GM18519 (cell line): Measurements from ENCODE around the gene IQSEC3.
"Not testable (repeated sequence)": the region's sequence is repeated elsewhere in the genome, so short reads cannot be mapped to it uniquely, and the experiment has no call there.

Experiments
- ATAC-seq: cut with Tn5 transposase; IDR thresholded peaks from one replicate; pipeline ENCODE4 v1.9.1; 2021; ENCODE audit warnings: mild to moderate bottlenecking, moderate library complexity; ENCODE audit not compliant: unreplicated experiment, low FRiP score

Gene IQSEC3

GRCh38 chr12:51962-52361, 14.6 kb upstream of the IQSEC3 start:
- ATAC-seq: not testable (repeated sequence)

DNA sequence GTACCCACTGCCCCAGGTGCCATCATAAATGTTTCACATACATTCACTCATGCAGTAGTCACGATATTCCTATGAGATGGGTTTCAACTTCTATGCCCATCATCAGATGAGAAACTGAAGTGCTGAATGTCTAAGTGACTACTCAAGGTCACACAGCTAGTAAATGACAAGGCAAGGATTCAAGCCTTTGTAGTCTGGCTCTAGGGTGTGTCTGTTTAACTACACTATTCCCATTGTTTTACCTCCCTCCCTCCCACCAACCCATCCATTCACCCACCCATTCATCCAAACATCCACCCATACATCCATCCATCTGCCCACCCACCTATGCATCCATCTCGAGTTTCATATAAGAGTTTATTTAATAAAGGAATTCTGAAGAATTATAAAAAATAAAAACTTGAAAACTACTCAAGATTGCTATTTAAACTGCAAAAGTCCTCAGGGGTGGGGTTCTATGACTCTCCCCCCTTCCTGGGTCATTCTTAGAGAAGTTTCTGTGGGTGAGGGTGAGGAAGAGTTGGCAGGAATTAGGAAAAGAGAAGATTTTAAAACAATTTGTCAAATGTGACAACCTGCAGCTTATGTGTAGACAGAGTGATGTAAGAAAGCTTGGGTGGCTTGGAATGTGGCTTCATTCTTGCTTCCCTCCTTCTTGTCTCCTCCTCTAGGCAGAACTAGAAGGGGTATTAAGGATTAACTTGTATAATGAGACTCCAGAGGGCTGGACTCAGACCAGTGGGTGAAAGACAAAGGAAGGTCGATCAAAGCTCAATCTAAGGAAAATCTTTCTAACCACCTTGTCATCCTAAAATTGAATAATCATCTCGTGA, 13.4 kb upstream of the IQSEC3 start:
- ATAC-seq: not testable (repeated sequence)

DNA sequence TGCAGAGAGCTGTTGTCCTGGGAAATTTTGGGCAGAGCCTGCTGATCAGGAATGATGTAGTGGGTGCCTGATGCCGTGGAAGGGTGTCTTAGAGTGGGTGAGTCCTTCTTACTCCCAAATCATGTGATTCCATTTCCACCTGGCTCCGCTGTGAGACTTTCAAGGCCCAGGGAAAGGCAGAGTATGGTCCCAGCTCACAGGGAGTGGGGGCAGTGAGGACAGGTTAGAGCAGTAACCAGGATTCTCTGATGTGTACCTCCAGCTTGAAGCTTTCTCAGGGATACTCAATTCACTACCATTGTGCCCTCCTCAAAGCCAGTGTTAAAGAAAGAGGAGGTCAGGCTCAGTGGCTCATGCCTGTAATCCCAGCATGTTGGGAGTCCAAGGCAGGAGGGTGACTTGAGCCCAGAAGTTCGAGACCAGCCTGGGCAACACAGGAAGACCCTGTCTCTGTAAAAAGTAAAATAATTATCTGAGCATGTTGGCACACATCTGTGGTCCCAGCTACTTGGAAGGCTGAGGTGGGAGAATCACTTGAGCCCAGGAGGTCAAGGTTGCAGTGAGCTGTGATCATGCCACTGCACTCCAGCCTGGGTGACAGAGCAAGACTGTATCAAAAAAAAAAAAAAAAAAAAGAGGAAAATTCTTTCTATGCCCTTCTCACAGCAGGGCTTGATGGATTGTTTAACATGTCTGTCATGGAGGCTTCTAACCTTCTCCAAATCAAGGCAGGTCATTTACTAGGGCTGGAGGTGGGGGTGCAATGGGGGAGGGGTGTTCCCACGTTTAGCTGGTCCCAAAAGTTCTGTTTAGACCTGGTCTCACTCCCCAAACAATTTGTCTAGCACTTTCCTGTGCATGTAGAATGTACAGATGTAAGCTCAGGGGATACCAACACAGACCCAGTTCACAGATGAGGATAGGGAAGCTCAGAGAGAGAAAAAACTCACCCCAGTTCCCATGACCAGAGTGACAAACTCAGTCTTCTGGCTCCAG, 12.5 kb upstream of the IQSEC3 start:
- no peak for ATAC-seq

- ATAC-seq: no peak
These were observed 11.6 kb upstream of the IQSEC3 start for GRCh38 chr12:54750-55535.

- no peak for ATAC-seq
These were observed 9.8 kb upstream of the IQSEC3 start for GRCh38 chr12:56683-57346.

GRCh38 chr12:57539-57938, 9.0 kb upstream of the IQSEC3 start:
- ATAC-seq: no peak

DNA sequence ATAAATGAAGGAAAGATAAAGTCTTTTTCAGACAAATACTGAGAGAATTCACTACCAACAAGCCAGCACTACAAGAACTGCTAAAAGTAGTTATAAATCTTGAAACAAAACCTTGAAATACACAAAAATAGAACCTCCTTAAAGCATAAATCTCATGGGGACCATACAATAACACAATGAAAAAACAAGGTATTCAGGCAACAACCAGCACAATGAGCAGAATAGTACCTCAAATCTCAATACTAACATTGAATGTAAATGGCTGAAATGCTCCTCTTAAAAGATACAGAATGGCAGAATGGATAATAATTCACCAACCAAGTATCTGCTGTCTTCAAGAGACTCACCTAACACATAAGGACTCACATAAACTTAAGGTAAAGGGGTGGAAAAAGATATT, 7.7 kb upstream of the IQSEC3 start:
- no peak for ATAC-seq

GRCh38 chr12:61845-62244, 4.7 kb upstream of the IQSEC3 start:
- ATAC-seq: not testable (repeated sequence)

DNA sequence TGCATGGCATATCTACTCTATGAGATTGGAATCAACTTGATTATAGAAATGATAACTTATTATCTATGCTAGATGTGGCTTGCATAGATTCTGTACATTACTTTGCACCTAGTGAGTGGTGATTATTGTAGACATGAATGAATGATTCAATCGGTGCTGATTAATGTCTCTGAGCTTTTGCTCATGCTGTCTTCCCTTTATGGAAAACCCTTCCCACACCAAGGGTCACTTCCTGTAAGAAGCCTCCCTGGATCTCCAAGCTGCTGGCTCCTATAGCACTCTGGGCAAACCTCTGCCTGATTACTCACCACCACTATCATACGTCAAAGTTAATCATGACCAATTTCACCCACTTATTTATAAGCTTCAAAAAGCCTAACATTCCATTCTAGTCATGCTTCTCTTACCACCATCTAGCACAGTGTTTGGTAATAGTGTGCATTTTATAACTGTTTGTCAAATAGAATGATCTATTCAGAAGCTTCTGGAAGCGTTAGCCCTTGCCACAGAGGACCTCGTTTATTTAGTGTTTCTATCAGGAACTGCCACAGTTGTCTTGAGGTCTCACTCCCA, 990 bp upstream of the IQSEC3 start:
- ATAC-seq: not testable (repeated sequence)

DNA sequence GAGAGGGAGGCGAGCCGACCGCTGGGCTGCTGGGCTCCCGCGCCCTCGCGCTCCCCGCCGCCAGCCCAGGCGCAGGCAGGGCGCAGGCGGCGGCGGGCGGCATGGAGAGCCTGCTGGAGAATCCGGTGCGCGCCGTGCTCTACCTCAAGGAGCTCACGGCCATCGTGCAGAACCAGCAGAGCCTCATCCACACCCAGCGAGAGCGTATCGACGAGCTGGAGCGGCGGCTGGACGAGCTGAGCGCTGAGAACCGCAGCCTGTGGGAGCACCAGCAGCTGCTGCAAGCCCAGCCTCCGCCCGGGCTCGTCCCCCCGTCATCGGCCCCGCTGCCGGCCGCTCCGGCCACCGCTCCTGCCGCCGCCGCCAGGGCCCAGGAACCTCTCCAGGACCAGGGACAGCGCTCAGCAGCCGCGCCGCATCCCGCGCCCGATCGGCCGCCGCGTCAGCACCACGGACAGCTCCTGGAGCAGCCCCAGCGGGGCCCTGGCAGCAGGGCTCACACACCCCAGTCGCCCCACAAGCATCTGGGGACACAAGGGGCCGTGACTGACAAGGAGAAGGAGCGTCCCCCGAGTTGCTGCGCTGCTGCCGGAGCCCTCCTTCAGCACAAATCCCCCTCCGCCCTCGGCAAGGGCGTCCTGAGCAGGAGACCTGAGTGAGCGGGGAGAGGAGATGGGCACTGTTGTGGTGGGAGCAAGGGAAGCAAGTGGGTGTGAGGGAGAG, 376 bp downstream of the IQSEC3 start:
- not testable (repeated sequence) for ATAC-seq

- not testable (repeated sequence) for ATAC-seq
These were observed 3.1 kb downstream of the IQSEC3 start for GRCh38 chr12:69677-70076.

DNA sequence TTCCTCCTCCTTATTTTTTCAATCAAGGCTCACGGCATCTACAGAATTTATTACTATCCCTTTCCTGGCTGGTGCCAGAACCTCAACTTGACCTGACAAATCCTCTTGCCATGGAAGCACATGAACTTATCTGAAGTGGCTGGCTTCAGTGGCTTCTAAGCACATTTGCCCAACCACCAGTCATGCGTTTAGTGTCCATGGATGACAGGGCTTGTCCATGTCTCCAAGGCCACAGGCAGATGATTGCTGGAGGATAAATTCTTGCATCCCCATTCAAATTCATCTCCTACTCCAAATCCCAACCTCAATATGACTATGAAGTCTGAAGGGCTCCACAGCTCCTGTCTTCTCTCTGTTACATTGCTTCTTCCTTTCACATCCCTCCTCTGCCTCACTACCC, 4.0 kb downstream of the IQSEC3 start:
- not testable (repeated sequence) for ATAC-seq

- not testable (repeated sequence) for ATAC-seq
These were observed 5.5 kb downstream of the IQSEC3 start for GRCh38 chr12:72018-72417.

DNA sequence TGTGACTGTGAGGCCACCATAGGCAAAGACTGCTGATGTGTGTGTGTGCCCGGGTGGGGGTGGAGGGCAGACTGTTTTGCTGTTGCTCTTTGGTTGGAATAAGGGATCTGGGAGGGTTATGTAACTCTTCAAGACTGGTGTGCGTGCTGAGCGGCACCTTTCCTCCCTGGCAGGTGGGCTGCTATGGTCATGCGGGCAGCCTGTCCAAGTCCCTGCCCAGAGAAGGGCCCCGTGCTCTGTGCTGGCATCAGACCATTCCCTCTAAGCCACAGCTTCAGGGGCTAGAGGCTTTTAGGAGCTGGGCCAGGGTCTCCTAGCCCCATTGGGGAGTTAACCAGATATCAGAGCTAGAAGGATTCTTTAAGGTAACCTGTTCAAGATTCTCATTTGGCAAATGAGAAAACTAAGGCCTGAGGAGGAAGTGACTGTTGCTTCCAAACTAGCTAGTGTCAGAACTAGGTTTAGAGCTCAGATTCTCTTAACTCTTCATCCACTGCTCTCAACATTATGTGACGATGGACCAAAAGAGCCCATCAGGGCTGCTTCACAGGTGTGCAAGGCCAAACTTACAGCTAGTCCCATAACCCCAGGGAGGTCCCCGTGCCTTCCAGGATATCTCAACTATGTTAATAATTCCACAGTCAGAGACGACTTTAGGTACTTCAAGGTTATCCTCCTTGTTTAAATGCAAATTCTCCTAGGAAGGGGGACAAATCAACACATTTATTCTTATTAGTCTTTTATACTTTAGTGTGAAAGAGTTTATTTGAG, 8.0 kb downstream of the IQSEC3 start:
- ATAC-seq: not testable (repeated sequence)

GRCh38 chr12:75541-75940, 9.0 kb downstream of the IQSEC3 start:
- not testable (repeated sequence) for ATAC-seq

GRCh38 chr12:76102-76501, 9.5 kb downstream of the IQSEC3 start:
- not testable (repeated sequence) for ATAC-seq

DNA sequence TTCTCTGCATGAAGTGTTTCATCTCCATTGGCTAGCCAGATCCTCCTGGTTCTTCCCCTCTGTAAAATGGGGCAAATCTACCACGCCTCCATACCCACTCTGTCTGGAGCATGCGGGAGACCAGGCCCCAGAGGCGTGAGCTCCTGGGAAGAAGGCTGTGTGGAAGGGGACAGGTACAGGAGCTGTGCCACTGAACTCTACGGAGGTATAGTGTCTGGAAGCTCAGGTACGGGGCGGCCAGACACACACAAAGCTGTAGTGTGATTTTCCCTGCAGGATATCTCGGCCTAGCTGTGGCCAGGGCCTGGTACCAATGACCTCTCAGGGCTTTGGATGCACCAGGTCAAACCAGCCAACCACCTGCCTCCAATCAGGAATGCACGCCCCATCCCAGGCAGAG, 10.0 kb downstream of the IQSEC3 start:
- not testable (repeated sequence) for ATAC-seq

DNA sequence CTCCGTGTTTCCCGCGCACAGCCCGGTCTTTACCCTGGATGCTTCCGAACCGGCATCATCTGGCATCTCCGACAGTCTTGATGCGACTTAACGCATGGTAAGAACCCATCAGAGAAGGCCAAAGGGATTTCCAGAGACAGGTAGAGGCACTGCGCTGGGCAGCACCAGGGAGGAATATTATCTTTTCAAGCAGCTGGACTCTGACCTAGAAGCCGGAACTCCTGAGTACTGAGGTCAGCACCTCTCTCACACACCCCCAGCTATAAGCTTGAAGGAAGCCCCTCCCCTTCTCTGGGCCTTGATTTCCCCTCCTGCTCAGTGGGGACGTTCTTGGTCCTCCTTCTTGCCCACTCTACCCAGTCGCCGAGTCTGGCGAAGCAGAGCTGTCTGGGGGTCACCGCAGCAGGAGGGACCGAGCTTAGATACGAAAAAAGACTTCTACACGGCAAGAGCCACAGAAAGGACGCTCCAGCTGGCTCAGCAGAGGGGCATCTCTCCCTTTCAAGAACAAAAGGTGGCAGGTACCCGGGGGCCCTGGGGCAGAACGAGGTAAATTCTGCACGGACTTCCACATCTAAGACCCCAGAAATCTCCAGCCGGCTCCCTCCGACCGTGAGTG, 10.6 kb downstream of the IQSEC3 start:
- ATAC-seq: not testable (repeated sequence)
